Ramos (cell line): Measurements from ENCODE around the gene ADRM1.

Experiments used
- in situ Hi-C: fragments of 300-500 bp; cut with MboI; formaldehyde crosslinking; loops from one replicate; pipeline ENCODE4 v1.14.3; 2022; ENCODE audit warnings: low sequenced_read_pairs; ENCODE audit not compliant: unreplicated experiment

Gene ADRM1

GRCh38 chr20:62334881-62335280, 32.1 kb downstream of the ADRM1 start:
- in situ Hi-C loops = no loop called here

DNA sequence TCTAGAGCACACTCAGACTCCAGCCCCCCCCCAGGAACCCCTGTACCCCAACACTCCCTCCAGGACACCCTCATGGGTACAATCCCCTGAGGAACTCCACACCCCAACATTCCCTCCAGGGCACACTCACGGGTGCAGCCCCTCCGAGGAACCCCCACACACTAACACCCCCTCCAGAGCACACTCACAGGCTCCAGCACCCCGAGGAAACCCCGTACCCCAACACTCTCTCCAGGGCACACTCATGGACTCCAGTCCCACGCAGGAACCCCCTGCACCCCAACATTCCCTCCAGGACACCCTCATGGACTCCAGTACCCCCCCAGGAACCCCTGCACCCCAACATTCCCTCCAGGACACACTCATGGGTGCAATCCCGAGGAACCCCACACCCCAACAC, 32.7 kb downstream of the ADRM1 start:
- in situ Hi-C loops = no loop called here

DNA sequence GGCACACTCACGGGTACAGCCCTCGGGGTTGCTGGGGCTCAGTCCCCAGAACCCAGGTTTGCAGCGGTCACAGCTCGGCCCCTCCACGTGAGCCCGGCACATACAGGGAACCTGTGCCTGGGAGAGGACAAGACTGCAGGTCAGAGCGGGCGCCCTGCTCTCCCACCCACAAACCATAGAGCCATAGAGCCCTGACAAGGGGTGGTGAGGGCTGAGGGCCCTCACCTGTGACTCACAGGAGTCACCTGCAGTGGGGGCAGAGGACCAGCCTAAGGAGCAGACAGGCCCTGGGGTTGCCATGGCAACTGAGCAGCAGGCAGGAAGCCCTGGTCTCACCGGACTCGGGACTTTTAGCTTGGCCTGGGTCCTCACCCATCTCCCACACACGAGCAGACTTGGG, 33.5 kb downstream of the ADRM1 start:
- in situ Hi-C loops = no loop called here

DNA sequence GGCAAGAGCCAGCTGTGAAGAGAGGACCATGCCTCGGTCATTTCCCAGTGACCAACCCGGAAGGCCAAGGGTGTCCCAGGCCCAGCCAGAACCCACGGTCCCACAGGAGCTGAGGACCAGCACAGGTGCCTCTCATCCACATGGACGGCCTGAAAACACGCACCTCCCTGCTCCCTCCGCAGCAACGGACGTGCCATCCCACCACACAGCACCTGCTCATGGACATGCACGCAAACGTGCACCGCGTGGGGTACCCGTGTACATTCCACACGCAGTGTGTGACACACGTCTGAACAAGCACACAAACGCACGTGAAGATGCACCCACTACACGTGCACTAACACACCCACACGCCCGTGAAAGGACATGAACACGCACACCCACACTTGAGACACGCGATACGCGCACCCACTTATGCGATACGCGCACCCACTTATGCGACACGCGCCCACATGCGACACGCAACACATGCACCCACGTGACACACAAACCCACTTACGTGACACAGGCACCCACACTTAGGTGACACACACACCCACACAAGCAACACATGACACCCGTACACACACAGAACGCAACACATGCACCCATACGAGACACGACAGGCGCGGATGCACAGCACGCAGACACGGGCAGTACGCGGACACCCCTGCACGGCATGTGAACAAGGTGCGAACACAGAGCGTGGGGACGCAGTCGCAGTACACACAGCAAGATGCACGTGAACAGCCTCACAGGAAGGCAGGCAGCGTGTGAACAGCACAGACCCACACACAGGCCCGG, 34.2 kb downstream of the ADRM1 start:
- in situ Hi-C loops = no loop called here

DNA sequence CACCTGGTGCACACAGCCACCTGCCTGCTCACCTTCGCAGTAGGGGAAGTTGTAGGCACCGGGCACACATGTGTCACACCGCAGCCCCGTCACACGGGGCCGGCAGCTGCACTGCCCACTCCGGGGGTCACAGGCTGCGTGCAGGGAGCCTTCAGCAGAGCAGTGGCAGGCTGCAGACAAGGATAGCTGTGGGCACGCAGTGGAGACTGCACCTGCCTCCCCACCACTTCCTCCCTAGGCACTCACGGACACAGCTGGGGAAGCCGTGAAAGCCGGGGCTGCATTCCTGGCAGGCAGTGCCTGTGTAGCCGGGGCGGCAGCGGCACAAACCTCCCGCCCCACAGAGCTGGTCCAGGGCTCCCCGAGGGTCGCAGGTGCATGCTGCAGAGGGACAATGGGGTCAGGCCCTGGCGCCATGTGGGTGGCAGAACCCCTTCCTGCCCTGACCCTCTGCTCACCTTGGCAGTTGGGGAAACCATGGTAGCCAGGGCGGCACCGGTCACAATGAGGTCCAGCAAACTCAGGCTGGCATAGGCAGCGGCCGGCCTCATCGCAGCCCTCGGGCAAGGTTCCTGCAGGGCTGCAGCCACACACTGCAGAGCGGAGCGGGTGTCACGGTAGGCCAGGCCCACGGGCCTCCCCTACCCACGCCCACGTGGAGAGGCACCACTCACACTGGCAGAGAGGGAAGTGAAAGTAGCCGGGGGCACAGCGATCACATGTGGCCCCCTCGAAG, 34.9 kb downstream of the ADRM1 start:
- in situ Hi-C loops = no loop called here

DNA sequence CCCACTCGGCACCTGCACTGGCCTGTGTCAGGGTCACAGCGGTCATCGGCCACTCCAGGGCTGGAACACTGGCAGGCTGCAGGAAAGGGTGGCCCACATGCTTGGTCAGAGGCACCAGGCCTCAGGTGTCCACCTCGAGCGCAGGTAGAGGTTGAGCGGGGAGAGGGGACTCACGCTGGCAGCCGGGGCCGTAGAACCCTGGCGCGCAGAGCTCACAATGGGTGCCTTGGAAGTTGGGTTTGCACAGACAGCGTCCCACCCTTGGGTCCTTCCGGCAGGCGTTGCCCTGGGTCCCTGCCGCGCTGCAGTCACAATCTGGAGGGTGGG, 35.5 kb downstream of the ADRM1 start:
- in situ Hi-C loops = no loop called here

DNA sequence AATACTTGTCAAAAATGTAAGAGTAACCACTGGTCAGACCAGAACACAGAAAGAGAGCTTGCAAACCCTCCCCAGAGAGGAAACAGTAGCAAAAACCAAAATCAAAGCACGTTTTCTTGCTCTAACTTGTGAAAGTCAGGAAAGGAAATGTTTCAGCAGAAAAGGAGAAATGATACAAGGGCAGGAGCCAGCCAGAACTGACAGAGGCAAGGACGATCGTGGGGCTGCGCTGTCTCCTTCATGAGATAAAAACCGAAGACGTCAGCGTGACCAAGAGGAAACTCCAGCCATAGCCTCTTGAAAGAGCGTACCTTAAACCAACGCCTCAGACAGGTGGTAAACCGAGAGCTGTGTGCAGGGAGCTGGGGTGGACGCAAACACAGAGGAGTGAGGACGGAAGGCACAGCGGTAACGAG, 36.9 kb downstream of the ADRM1 start:
- in situ Hi-C loops = no loop called here

GRCh38 chr20:62342910-62343309, 40.1 kb downstream of the ADRM1 start:
- in situ Hi-C loops = no loop called here

GRCh38 chr20:62344092-62344491, 41.3 kb downstream of the ADRM1 start:
- in situ Hi-C loops = no loop called here

- in situ Hi-C loops = no loop called here
These were observed 42.0 kb downstream of the ADRM1 start for GRCh38 chr20:62344782-62345181.

- in situ Hi-C loops = no loop called here
These were observed 43.0 kb downstream of the ADRM1 start for GRCh38 chr20:62345681-62346370.

DNA sequence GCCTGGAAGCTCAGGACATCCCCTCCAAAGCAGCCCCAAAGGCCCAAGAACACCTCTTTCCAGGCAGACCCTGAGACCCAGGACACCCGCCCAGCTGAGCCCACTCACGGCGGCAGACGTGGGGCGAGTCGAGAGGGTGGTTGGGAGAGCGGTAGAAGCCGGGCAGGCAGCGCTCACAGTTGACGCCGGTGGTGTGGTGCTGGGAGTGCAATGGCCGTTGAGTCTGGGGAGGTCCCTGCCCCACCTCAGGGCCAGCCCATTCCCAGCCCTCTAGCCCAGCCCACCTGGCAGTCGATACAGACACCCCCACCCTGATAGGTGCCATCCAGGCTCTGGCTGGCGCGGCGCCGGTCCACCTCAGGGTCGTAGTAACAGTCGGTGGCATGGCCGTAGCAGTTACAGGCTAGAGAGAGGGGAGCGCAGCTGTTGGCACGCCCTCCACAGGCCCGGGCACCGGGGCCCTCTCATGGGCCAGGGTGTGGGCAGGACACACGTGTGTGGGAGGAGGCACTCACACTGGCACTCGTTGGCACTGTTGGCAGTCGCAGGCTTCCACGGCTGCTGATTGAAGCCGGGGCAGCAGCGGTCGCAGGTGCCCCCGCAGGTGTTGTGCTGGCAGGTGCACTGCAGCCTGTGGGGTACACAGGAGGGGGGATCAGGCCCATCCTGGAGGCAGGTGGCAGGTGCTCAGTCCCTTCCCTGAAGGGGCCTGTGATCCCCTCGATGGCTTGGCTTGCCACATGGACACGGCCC, 43.8 kb downstream of the ADRM1 start:
- in situ Hi-C loops = no loop called here

DNA sequence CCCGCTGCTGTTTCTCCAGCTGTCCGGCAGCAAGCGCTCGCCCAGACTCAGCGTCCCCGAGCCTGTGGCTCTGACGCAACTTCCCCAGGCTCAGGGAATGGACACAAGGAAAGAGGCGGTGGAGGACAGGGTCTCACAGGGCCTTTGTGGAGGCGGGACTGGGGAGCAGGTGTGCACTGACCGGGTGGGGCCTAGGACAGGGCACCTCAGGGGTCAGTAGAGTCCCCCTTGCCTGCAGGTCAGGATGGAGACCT, 44.3 kb downstream of the ADRM1 start:
- in situ Hi-C loops = no loop called here

- in situ Hi-C loops = no loop called here
These were observed 44.6 kb downstream of the ADRM1 start for GRCh38 chr20:62347445-62347844.

DNA sequence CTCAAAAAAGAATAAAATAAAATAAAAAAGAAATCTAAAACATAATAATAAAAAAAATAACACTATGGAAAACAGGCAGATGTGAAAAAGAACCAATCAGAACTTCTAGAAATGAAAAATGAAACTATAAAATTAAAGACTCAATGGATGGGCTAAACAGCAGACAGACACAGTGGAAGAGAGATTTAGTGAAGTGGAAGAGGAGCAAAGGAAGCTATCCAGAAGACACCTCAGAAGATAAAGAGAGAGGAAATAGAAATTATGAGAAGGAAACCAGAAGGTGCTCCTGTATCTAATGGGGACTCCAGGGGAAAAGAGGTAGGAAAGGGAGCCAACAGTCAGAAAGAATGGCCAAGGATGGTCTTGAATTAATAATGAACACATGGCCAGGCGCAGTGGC, 45.8 kb downstream of the ADRM1 start:
- in situ Hi-C loops = no loop called here

DNA sequence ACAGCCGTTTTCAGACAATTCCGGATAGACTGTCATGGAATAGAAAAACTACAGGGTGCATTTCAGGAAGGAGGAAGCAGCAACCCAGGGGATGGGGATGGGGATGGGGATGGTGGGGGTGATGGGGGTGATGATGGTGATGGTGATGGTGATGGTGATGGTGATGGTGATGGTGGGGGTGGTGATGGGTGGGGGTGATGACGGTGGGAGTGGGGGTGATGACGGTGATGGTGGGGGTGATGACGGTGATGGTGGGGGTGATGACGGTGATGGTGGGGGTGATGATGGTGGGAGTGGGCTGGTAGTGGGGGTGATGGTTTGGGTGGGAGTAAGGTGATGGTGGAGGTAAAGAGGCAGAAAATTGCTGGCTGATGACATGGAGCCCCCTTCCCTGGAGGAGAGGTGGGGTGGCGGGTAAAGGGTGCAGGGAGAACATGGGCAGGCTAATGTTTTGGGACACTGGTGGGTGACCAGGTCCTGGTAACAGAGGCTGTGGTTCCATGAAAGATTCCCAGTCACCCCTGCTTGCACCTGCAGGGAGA, 46.8 kb downstream of the ADRM1 start:
- in situ Hi-C loops = no loop called here

- in situ Hi-C loops = no loop called here
These were observed 47.4 kb downstream of the ADRM1 start for GRCh38 chr20:62350098-62350628.

DNA sequence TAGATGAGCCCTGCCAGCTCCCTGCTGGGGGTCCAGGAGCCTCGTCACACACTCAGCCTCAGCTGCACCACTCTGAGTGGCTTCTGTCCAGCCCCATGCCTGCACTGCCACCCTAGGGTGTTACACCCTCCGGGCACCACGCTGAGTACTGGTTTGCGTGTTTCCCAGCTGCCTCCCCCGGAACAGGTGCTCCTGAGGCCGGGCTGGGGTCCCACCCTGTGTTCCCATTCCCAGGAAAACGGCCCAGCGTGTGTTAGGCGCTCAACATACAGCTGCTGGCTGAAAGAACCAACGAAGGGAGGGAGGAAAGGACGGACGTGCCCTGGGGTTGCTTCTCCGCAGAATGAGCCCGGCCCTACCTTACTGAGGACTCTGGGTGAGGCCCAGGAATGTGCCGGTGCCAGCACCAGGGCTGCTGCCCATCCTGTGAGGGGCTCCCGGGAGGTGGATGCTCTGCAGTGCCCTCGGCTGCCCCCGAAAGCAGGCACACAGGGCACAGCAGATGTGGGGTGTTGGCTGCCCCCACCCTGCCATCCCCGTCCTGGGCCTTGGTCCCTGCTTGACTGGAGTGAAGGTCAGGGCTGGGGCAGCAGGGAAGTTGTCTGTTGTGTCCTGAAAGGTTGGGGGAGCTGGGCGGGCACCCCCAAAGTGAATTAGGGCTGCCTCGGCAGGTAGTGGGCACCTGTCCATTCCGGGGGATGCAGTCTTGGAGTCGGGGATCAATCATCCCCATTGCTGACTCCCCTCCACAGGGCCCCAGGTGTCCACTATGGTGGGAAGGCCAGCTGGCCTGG, 48.0 kb downstream of the ADRM1 start:
- in situ Hi-C loops = no loop called here

- in situ Hi-C loops = no loop called here
These were observed 48.9 kb downstream of the ADRM1 start for GRCh38 chr20:62351469-62352401.
